Activated B cell treated with CpG ODN at 0.5 μM for 24 hours (primary cell): ENCODE results near the gene CBFA2T3. TPM values are rescaled to one million over a fixed set of nuclear protein-coding genes. Genes with fewer than 3 reads are reported as not detected.

Experiments
- ATAC-seq: fragments of 200-7000 bp; cut with Tn5 transposase; one replicate; pipeline ENCODE4 v1.10.0; 2021; ENCODE audit warnings: low read depth, mild to moderate bottlenecking, moderate library complexity
- CTCF ChIA-PET: fragments of 350-600 bp; sonication (Branson Sonifier 250); formaldehyde crosslinking; loops from one replicate; lab custom pipeline; 2021; ENCODE audit warnings: antibody characterized with exemption; lab: Charles Lee
- POLR2A ChIA-PET: fragments of 350-600 bp; sonication (Branson Sonifier 250); formaldehyde crosslinking; loops from one replicate; lab custom pipeline; 2021; ENCODE audit warnings: antibody characterized with exemption; lab: Charles Lee
- DNase-seq: peaks from one replicate; pipeline ENCODE4 v3.0.0; 2022
- H3K27ac Mint-ChIP-seq: one replicate; pipeline ENCODE4 v1.8.0; 2020; ENCODE audit warnings: mixed read lengths
- H3K27me3 Mint-ChIP-seq: one replicate; pipeline ENCODE4 v1.8.0; 2021; ENCODE audit warnings: mixed read lengths
- H3K36me3 Mint-ChIP-seq: one replicate; pipeline ENCODE4 v1.8.0; 2021; ENCODE audit warnings: low read depth, mixed read lengths
- H3K4me1 Mint-ChIP-seq: one replicate; pipeline ENCODE4 v1.8.0; 2021; ENCODE audit warnings: mixed read lengths
- H3K4me3 Mint-ChIP-seq: one replicate; pipeline ENCODE4 v1.8.0; 2020; ENCODE audit warnings: mild to moderate bottlenecking, mixed read lengths
- H3K9me3 Mint-ChIP-seq: one replicate; pipeline ENCODE4 v1.8.0; 2020; ENCODE audit warnings: mixed read lengths
- CTCF ChIP-seq: fragments of 200-600 bp; IDR thresholded peaks from one replicate; pipeline ENCODE4 v1.8.0; 2022; ENCODE audit warnings: antibody characterized with exemption, mild to moderate bottlenecking
- intact Hi-C: fragments of 100-400 bp; cut with micrococcal nuclease; formaldehyde crosslinking; loops from one replicate; pipeline ENCODE4 v1.15.1; 2024
- total RNA-seq: library from RNA; stranded (reverse); gene quantifications from 2 replicates; pipeline ENCODE4 v1.2.3, GENCODE V29; 2022

Gene CBFA2T3
- total RNA-seq, 1 donor from 2014 or later = 63.3 TPM

- Mint-ChIP-seq H3K36me3 (peaks cover 26% of the 10 kb centered on the region), H3K27me3 (no peaks in the 10 kb centered on the region), H3K27ac (no peak overlapping the region), H3K4me3 (no peak overlapping the region), H3K4me1 (peaks cover 4% of the 10 kb centered on the region), H3K9me3 (no peaks in the 10 kb centered on the region)
- DNase-seq (no peak), ATAC-seq (no peak)
- ChIA-PET CTCF (no interaction called here), POLR2A (no interaction called here)
- intact Hi-C loops = no loop called here
- no peak for TF ChIP-seq CTCF
These were observed 137.0 kb downstream of the CBFA2T3 start for GRCh38 chr16:88839745-88840599.

- ChIA-PET POLR2A (no interaction called here), CTCF (no interaction called here)
- H3K27me3 Mint-ChIP-seq = no peaks in the 10 kb centered on the region
- TF ChIP-seq CTCF = no peak
- H3K4me1 Mint-ChIP-seq = peaks cover 4% of the 10 kb centered on the region
- intact Hi-C loops = no loop called here
- no peaks in the 10 kb centered on the region for H3K9me3 Mint-ChIP-seq
- no peak overlapping the region for H3K4me3 Mint-ChIP-seq
- no peak for ATAC-seq
- peaks cover 28% of the 10 kb centered on the region for H3K36me3 Mint-ChIP-seq
- DNase-seq = no peak
- no peak overlapping the region for H3K27ac Mint-ChIP-seq
These were observed 137.9 kb downstream of the CBFA2T3 start for GRCh38 chr16:88839026-88839529.

GRCh38 chr16:88838566-88838965, 138.4 kb downstream of the CBFA2T3 start:
- CTCF ChIA-PET = no interaction called here
- POLR2A ChIA-PET = no interaction called here
- no peaks in the 10 kb centered on the region for H3K27me3 Mint-ChIP-seq
- H3K9me3 Mint-ChIP-seq = no peaks in the 10 kb centered on the region
- no peak for DNase-seq
- peaks cover 28% of the 10 kb centered on the region for H3K36me3 Mint-ChIP-seq
- no peak for ATAC-seq
- H3K4me1 Mint-ChIP-seq = peaks cover 4% of the 10 kb centered on the region
- intact Hi-C loops = no loop called here
- H3K27ac Mint-ChIP-seq = no peak overlapping the region
- no peak for TF ChIP-seq CTCF
- no peak overlapping the region for H3K4me3 Mint-ChIP-seq

GRCh38 chr16:88837806-88838205, 139.2 kb downstream of the CBFA2T3 start:
- no peak for DNase-seq
- Mint-ChIP-seq H3K36me3 (peaks cover 22% of the 10 kb centered on the region), H3K27me3 (no peaks in the 10 kb centered on the region), H3K4me3 (no peak overlapping the region), H3K9me3 (no peaks in the 10 kb centered on the region), H3K4me1 (peaks cover 4% of the 10 kb centered on the region), H3K27ac (no peak overlapping the region)
- no peak for TF ChIP-seq CTCF
- intact Hi-C loops = no loop called here
- CTCF ChIA-PET = no interaction called here
- POLR2A ChIA-PET = no interaction called here
- no peak for ATAC-seq

- intact Hi-C loops = no loop called here
- Mint-ChIP-seq H3K4me1 (no peaks in the 10 kb centered on the region), H3K9me3 (no peaks in the 10 kb centered on the region), H3K36me3 (peaks cover 19% of the 10 kb centered on the region), H3K27me3 (no peaks in the 10 kb centered on the region), H3K4me3 (no peak overlapping the region), H3K27ac (no peak overlapping the region)
- no peak for TF ChIP-seq CTCF
- DNase-seq (no peak), ATAC-seq (no peak)
- POLR2A ChIA-PET = no interaction called here
- CTCF ChIA-PET = no interaction called here
These were observed 140.2 kb downstream of the CBFA2T3 start for GRCh38 chr16:88836791-88837190.
